Measurements from ENCODE around the gene SLC6A11.

SLC6A11 gene

GRCh38 chr3:10954740-10955139, 138.7 kb downstream of the SLC6A11 start:
- DNase-seq (ENCODE audit: low spot score): no peak

GRCh38 chr3:10955711-10956453, 139.9 kb downstream of the SLC6A11 start:
- no peak for DNase-seq (ENCODE audit: low spot score)

- DNase-seq (ENCODE audit: low spot score): no peak
These were observed 140.5 kb downstream of the SLC6A11 start for GRCh38 chr3:10956531-10956930.

GRCh38 chr3:10956986-10957385, 141.0 kb downstream of the SLC6A11 start:
- DNase-seq (ENCODE audit: low spot score): no peak

- no peak for DNase-seq (ENCODE audit: low spot score)
These were observed 142.1 kb downstream of the SLC6A11 start for GRCh38 chr3:10957976-10958749.

GRCh38 chr3:10960255-10960654, 144.2 kb downstream of the SLC6A11 start:
- no peak for DNase-seq (ENCODE audit: low spot score)

GRCh38 chr3:10961921-10962320, 145.9 kb downstream of the SLC6A11 start:
- DNase-seq (ENCODE audit: low spot score): no peak

GRCh38 chr3:10962481-10963036, 146.5 kb downstream of the SLC6A11 start:
- DNase-seq (ENCODE audit: low spot score): no peak

- no peak for DNase-seq (ENCODE audit: low spot score)
These were observed 148.6 kb downstream of the SLC6A11 start for GRCh38 chr3:10964537-10965167.

- no peak for DNase-seq (ENCODE audit: low spot score)
These were observed 152.4 kb downstream of the SLC6A11 start for GRCh38 chr3:10968401-10968800.

GRCh38 chr3:10970306-10970960, 154.4 kb downstream of the SLC6A11 start:
- no peak for DNase-seq (ENCODE audit: low spot score)

GRCh38 chr3:10972072-10972782, 156.2 kb downstream of the SLC6A11 start:
- DNase-seq (ENCODE audit: low spot score): no peak

GRCh38 chr3:10973046-10973595, 157.1 kb downstream of the SLC6A11 start:
- DNase-seq (ENCODE audit: low spot score): no peak

- no peak for DNase-seq (ENCODE audit: low spot score)
These were observed 158.1 kb downstream of the SLC6A11 start for GRCh38 chr3:10974131-10974530.

GRCh38 chr3:10974746-10975375, 158.8 kb downstream of the SLC6A11 start:
- DNase-seq (ENCODE audit: low spot score): no peak

GRCh38 chr3:10975695-10976234, 159.7 kb downstream of the SLC6A11 start:
- DNase-seq (ENCODE audit: low spot score): no peak

GRCh38 chr3:10976770-10977169, 160.7 kb downstream of the SLC6A11 start:
- DNase-seq (ENCODE audit: low spot score): no peak

GRCh38 chr3:10977892-10978510, 162.0 kb downstream of the SLC6A11 start:
- no peak for DNase-seq (ENCODE audit: low spot score)

GRCh38 chr3:10978956-10979355, 162.9 kb downstream of the SLC6A11 start:
- no peak for DNase-seq (ENCODE audit: low spot score)

- no peak for DNase-seq (ENCODE audit: low spot score)
These were observed 164.3 kb downstream of the SLC6A11 start for GRCh38 chr3:10980312-10980711.

All from germinal center (tissue), 1 donor.